GM12874 (cell line): ENCODE results near the gene RIMBP2.

ENCODE experiments used
- CTCF ChIP-seq: IDR thresholded peaks from 2 replicates; pipeline ENCODE4 v1.5.1; 2011; ENCODE audit warnings: low read depth, mild to moderate bottlenecking, control low read depth, low read length, moderate library complexity; ENCODE audit not compliant: insufficient read depth

The RIMBP2 gene

GRCh38 chr12:130480231-130480630 is 235.9 kb downstream of the RIMBP2 start:
- TF ChIP-seq CTCF, result no peak

- no peak for TF ChIP-seq CTCF
Observed at GRCh38 chr12:130479401-130480125, 236.5 kb downstream of the RIMBP2 start.

GRCh38 chr12:130478786-130479185 is 237.3 kb downstream of the RIMBP2 start:
- TF ChIP-seq CTCF, result no peak

- no peak for TF ChIP-seq CTCF
Observed at GRCh38 chr12:130477701-130478100, 238.4 kb downstream of the RIMBP2 start.

- no peak for TF ChIP-seq CTCF
Observed at GRCh38 chr12:130477266-130477665, 238.8 kb downstream of the RIMBP2 start.

- TF ChIP-seq CTCF, result no peak
Observed at GRCh38 chr12:130476451-130477135, 239.5 kb downstream of the RIMBP2 start.

- no peak for TF ChIP-seq CTCF
Observed at GRCh38 chr12:130474599-130475269, 241.4 kb downstream of the RIMBP2 start.
